GM18861 (cell line): ENCODE data around the gene PCDHB2.
"Not testable (repeated sequence)": the region's sequence is repeated elsewhere in the genome, so short reads cannot be mapped to it uniquely, and the experiment has no call there.

Source experiments
- ATAC-seq: cut with Tn5 transposase; IDR thresholded peaks from one replicate; pipeline ENCODE4 v1.9.1; 2021; ENCODE audit not compliant: unreplicated experiment

Gene PCDHB2

DNA sequence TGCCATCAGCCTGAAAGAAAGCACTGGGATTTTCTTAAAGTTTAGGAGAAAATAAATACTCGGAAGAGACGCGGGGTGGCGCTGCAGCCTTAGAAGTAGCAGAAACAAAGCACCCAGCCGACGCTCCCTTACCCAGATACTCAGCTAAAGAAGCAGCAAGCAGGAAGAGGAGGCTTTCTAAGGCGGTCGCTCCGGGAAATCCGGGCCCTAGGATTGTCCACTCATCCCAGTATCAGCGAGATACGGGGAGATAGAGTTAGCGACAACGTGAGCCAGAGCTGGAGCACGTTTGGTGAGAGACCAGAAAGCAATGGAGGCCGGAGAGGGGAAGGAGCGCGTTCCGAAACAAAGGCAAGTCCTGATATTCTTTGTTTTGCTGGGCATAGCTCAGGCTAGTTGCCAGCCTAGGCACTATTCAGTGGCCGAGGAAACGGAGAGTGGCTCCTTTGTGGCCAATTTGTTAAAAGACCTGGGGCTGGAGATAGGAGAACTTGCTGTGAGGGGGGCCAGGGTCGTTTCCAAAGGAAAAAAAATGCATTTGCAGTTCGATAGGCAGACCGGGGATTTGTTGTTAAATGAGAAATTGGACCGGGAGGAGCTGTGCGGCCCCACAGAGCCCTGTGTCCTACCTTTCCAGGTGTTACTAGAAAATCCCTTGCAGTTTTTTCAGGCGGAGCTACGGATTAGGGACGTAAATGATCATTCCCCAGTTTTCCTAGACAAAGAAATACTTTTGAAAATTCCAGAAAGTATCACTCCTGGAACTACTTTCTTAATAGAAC is at the start of gene PCDHB2:
Gene PCDHB2 (plus strand): TSS at position 135 of the 782 bp plus-strand sequence. CDS start 176 bp downstream, at position 311.
- ATAC-seq = no peak

- no peak for ATAC-seq
Observed at GRCh38 chr5:141050622-141051520, 43.5 kb upstream of the PCDHB2 start, which contains the start of gene PCDHB1. TSS of gene PCDHB1 (plus strand) at chr5:141051374. CDS start at chr5:141051471, 97 bp downstream.

DNA sequence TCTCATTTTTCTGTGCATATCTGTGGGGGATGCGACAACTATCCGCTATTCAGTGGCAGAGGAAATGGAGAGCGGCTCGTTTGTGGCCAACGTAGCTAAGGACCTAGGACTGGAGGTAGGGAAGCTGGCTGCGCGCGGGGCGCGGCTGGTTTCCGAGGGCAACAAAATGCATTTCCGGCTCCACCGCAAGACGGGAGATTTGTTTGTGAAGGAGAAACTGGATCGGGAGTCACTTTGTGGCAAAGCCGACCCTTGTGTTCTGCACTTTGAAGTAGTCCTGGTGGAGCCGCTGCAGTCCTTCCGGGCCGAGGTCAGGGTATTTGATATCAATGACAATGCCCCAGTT is 42.9 kb upstream of the PCDHB2 start:
- no peak for ATAC-seq

GRCh38 chr5:141077826-141078225 is 16.6 kb upstream of the PCDHB2 start:
- no peak for ATAC-seq

DNA sequence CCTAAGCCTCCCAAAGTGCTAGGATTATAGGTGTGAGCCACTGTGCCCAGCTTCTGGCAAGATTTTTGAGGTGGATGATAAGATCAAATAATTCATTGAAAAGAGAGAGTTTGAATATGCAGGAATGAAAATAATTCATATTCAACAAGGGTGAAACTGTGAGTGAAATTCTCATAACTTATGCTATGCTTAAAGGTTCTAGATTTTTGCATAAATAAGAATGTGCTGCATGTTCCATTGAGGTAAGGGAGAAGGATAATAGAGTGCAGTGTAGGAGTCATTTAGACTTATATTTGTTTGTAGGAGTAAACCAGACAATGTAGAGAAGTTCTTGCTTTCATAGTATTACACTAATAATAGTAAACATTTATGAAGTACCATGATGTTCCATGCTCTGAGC is 12.2 kb upstream of the PCDHB2 start:
- no peak for ATAC-seq

DNA sequence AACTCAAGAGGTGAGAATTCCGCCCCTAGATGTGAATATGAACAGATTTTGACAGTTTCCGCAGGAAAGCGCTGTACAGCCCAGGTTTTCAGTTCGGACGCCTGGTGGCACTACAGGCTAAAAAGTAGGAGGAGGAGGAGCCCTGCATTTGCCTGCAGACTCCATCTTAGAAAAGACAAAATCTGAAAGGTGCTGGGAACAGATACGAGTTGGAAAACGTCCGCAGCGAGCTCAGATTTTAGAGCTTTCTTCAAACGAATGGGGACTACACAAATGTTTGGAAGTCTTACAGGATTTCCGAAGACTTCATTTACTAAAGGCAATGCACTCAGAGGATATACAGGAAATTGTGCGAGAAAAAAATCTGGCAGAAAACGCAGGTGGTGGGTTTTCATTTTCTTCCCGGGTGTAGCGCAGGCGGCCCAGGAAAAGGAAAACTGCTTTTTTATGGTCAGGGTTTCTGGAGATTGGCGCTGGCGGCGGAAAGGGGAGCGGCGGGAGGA is 9.9 kb upstream of the PCDHB2 start:
- ATAC-seq = no peak

DNA sequence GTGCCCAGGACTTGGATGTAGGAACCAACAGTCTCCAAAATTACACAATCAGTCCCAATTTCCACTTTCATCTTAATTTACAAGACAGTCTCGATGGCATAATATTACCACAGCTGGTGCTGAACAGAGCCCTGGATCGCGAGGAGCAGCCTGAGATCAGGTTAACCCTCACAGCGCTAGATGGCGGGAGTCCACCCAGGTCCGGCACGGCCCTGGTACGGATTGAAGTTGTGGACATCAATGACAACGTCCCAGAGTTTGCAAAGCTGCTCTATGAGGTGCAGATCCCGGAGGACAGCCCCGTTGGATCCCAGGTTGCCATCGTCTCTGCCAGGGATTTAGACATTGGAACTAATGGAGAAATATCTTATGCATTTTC is 837 bp downstream of the PCDHB2 start:
- ATAC-seq = no peak

DNA sequence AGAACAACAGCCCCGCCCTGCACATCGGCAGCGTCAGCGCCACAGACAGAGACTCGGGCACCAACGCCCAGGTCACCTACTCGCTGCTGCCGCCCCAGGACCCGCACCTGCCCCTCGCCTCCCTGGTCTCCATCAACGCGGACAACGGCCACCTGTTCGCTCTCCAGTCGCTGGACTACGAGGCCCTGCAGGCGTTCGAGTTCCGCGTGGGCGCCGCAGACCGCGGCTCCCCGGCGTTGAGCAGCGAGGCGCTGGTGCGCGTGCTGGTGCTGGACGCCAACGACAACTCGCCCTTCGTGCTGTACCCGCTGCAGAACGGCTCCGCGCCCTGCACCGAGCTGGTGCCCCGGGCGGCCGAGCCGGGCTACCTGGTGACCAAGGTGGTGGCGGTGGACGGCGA is 1.8 kb downstream of the PCDHB2 start:
- not testable (repeated sequence) for ATAC-seq

- not testable (repeated sequence) for ATAC-seq
Observed at GRCh38 chr5:141096586-141096985, 2.2 kb downstream of the PCDHB2 start.

GRCh38 chr5:141100243-141100805 is 5.9 kb downstream of the PCDHB2 start, which contains the start of gene PCDHB3:
TSS of gene PCDHB3 (plus strand) at chr5:141100473. CDS start at chr5:141100650, 177 bp downstream.
- ATAC-seq = no peak

DNA sequence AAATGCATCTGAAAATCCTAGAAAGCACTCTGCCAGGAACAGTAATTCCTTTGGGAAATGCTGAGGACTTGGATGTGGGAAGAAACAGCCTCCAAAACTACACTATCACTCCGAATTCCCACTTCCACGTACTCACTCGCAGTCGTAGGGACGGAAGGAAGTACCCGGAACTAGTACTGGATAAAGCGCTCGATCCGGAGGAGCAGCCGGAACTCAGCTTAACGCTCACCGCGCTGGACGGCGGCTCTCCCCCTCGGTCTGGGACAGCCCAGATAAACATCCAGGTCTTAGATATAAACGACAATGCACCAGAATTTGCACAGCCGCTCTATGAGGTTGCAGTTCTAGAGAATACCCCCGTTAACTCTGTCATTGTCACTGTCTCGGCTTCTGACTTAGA is 6.6 kb downstream of the PCDHB2 start:
- ATAC-seq = no peak

GRCh38 chr5:141102070-141102469 is 7.7 kb downstream of the PCDHB2 start:
- not testable (repeated sequence) for ATAC-seq

DNA sequence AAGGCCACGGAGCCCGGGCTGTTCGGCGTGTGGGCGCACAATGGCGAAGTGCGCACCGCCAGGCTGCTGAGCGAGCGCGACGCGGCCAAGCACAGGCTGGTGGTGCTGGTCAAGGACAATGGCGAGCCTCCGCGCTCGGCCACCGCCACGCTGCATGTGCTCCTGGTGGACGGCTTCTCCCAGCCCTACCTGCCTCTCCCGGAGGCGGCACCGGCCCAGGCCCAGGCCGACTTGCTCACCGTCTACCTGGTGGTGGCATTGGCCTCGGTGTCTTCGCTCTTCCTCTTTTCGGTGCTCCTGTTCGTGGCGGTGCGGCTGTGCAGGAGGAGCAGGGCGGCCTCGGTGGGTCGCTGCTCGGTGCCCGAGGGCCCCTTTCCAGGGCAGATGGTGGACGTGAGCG is 8.1 kb downstream of the PCDHB2 start:
- not testable (repeated sequence) for ATAC-seq

DNA sequence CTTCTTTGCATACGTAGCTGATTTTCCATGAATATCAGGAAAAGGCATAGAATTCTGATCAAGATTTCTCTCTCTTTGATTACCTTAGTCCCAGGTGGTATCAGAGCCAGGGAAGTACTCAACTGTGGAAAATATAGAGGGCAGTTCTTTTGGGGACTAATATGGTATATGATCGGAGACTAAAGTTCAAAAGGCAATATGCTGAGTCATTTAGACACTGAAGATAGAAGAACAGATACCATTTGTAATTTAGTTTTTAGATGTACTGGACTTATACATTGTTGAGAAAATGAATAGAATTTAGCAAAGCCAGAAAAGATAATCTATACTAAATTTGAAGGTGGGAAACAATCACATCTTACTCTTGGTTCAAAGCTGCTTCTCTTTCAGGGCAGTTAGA is 10.9 kb downstream of the PCDHB2 start:
- no peak for ATAC-seq

DNA sequence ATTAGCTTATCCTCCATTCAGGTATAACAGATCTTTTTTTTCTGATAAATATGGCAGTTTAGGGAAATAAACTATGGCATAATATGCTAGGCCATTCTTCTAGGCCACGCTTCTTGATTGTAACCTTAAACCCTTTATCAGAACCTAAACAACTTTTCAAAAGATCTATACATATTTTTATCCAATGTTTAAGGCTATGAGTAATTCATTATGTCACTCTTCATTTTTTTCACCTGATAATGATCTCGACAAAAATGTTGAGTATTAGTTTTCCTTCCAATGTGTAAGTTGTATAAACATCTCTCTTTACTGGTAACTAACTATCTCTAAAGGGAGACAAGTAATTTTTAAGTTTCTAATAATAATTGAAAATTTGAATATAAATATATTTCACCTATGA is 24.8 kb downstream of the PCDHB2 start:
- no peak for ATAC-seq

DNA sequence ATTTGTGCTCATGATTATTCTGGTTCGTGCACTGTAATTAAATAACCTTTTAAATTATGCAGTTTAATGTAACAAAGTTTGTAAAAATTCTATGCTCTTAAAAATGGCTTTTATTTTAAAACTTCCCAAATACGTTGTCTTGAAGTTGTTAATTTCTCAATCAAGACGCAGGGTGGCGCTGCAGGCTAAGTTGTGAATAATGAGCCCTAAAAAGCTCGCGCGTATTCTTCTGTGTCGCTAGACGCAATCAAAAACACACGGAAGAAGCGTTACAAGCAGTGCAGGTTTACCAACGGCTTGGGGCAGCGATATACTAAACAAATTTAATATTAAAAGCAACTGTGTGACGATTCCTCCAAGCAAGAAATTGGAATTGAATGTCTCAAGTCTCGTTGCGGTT is 27.1 kb downstream of the PCDHB2 start, which contains the start of gene PCDHB4:
Gene PCDHB4 (plus strand): TSS at position 256 of the 400 bp plus-strand sequence. CDS start 181 bp downstream, outside the sequence.
- ATAC-seq = no peak

DNA sequence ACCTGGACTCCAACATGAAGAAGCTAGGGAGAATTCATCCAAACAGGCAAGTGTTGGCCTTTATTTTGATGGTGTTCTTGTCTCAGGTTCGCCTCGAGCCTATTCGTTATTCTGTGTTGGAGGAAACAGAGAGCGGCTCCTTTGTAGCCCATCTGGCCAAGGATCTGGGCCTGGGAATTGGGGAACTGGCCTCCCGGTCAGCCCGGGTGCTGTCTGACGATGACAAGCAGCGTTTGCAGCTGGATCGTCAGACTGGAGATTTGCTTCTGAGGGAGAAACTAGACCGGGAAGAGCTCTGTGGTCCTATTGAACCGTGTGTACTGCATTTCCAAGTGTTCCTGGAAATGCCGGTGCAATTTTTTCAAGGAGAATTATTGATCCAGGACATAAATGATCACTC is 27.6 kb downstream of the PCDHB2 start:
- no peak for ATAC-seq

DNA sequence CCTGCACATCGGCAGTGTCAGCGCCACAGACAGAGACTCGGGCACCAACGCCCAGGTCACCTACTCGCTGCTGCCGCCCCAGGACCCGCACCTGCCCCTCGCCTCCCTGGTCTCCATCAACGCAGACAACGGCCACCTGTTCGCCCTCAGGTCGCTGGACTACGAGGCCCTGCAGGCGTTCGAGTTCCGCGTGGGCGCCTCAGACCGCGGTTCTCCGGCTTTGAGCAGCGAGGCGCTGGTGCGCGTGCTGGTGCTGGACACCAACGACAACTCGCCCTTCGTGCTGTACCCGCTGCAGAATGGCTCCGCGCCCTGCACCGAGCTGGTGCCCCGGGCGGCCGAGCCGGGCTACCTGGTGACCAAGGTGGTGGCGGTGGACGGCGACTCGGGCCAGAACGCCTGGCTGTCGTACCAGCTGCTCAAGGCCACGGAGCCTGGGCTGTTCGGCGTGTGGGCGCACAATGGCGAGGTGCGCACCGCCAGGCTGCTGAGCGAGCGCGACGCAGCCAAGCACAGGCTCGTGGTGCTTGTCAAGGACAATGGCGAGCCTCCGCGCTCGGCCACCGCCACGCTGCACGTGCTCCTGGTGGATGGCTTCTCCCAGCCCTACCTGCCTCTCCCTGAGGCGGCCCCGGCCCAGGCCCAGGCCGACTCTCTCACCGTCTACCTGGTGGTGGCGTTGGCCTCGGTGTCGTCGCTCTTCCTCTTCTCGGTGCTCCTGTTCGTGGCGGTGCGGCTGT is 29.2 kb downstream of the PCDHB2 start:
- ATAC-seq = not testable (repeated sequence)

DNA sequence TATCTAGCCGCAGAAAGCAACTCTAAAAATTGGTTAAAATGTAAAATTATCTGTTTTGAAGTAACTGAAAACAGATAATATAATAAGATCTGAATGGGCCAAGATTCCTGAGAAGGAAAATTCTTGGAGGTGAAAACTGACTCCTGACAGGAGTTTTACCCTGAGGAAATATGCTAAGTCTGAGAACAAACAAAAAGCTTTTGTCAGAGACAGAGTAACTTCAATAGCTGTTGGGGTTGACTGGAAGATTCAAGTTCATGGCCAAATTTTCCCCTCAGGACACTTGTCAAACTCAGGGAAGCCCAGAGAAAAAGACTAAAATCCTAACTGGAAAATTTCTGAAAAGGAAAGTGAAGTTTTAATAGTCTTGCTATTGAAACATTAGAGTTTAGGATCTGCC is 32.9 kb downstream of the PCDHB2 start:
- ATAC-seq = no peak

- no peak for ATAC-seq
Observed at GRCh38 chr5:141135030-141135717, 40.8 kb downstream of the PCDHB2 start, which contains the start of gene PCDHB5. TSS of gene PCDHB5 (plus strand) at chr5:141135206. CDS start at chr5:141135435, 229 bp downstream.
